Measurements from ENCODE around the gene RETREG3.
"Not testable (repeated sequence)": the region's sequence is repeated elsewhere in the genome, so short reads cannot be mapped to it uniquely, and the experiment has no call there.

RETREG3 gene

DNA sequence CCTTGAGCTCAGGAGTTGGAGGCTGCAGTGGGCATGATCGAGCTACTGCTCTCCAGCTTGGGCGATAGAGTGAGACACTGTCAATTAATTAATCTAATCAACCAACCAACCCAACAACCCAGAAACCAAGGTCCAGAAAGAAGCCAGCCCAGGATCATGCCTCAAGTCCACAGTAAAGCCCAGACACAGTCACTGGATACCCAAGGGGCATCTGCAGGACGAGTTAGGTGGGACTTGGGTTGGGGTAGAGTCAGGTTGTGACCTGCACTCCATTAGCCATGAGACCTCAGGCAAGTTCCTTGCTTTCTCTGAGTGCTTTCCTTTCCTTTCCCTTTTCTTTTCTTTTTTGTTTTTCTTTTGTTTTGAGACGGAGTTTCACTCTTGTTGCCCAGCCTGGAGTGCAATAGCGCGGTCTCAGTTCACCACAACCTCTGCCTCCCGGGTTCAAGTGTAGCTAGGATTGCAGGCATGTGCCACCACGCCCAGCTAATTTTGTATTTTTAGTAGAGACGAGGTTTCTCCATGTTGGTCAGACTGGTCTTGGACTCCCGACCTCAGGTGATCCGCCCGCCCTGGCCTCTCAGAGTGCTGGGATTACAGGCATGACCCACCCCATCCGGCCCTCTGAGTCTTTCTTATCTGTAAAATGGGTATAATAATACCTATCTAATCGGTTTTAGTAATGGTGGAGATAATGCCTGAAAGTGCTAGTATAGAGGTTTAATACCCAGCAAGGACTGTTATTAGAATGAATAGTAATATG, 60.0 kb downstream of the RETREG3 start:
- DNase-seq, result no peak

DNA sequence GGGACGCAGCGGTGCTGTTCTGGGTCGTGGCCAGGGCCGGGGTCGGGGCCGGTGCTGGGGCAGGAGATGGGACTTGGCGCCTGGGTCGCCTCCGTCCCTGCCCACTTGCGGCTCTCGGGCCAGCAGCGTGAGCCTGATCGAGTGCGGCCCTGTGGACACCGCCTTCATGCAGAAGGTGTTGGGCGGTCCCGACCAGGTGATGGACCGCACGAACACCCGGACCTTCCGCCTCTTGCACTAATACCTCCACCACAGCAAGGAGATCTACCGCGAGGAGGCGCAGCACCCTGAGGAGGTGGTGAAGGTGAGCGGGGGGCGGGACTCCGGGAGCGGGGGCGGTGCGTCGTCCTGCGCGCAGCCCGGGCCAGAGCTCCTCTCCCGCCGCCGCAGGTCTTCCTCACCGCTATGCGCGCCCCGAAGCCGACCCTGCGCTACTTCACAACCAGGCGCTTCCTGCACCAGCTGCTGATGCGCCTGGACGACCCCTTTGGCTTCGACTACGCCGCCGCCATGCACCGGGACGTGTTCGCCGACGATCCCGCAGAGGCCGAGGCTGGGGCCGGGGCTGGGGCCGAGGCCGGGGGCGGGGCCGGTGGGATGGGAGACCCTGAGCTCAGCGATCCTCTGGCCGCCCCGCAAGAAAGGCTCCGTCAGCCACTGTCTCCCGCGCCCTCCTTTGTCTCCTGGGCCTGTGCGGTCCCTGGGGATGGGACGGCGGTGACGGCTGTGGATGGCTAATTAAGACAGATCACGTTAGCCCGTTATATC, 60.9 kb downstream of the RETREG3 start:
- DNase-seq, result peak; percentile 83

DNA sequence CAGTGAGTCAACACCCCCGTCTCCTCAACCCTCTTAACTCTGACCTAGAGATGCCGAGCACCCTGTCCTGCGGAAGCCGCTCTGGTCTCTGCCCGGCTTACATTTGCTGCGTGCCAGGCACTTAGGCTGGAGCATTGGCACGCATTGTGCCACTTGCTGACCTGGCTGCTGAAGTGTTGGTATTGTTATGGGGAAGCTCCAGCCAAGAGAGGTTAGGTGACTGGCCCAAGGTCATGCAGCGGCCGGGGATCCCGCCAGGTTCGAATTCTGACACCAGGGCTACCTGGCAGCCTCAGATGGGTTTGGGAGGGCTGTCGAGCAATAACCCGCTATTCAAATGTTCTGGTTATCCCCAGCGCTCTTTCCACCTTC, 61.5 kb downstream of the RETREG3 start:
- no peak for DNase-seq

DNA sequence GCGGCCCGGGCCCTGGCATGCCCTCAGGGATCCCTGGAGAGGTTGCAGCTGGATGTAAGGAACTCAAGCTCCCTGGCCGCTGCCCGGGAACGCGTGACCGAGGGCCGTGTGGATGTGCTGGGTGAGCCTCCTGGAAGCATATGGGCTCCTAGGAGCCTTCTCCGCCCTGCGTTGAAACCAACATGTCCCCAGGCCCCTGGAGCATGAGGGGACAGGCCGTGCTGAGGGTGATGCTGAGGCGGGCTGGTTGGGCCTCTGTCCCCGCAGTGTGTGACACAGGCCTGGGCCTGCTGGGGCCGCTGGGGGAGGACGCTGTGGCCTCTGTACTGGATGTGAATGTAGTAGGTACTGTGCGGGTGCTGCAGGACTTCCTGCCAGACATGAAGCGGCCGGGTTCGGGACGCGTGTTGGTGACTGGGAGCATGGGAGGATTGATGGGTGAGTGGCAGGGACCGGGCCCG, 62.1 kb downstream of the RETREG3 start:
- DNase-seq, result no peak

DNA sequence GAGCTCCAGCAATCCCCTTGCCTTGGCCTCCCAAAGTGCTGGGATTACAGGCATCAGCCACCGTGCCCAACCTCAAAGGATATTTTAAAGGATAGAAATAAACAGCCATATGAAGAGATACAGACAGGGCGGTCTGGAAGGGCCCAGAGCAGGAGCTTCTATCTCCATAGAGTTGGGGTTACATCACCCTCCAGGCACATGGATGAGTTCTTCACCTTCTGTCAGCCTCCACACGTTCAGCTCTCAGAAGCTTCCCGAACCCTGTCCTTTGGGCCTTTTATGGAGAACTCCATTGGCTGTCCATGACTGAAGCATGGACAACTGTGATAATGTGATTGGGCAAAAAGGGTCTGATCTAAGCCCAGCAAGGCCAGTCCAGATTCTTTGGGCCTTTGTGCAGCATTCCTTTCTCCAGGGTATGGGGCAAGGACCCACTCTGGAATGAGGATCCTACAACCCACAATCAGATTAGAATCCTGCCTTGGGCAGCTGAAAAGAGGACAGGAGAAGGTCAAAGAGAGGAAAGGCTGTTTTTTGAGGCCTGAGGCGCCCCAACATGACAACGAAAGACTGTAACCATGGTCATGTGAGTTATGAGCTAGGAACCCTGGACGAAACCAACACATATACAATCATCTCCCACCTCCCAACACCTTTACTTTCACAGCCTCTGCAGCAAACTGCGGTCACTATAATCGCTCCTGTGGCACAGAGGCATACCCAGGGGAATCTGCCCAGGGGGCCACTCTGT, 63.2 kb downstream of the RETREG3 start:
- DNase-seq, result not testable (repeated sequence)

DNA sequence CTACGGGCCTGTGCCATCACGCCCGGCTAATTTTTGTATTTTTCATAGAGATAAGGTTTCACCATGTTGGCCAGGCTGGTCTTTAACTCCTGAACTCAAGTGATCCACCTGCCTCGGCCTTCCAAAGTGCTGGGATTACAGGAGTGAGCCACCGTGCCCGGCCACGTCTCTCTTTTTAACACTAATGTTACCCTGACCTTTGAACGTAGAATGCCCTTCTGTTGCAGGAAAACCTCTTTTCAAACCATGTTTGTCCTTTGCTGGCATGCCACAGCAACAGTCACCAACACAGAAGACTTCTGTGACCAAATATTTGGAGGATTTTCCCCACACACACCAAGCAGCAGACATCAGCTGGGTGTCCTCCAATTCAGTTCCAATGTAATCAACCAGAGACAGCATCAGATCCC, 64.3 kb downstream of the RETREG3 start:
- DNase-seq, result no peak

DNA sequence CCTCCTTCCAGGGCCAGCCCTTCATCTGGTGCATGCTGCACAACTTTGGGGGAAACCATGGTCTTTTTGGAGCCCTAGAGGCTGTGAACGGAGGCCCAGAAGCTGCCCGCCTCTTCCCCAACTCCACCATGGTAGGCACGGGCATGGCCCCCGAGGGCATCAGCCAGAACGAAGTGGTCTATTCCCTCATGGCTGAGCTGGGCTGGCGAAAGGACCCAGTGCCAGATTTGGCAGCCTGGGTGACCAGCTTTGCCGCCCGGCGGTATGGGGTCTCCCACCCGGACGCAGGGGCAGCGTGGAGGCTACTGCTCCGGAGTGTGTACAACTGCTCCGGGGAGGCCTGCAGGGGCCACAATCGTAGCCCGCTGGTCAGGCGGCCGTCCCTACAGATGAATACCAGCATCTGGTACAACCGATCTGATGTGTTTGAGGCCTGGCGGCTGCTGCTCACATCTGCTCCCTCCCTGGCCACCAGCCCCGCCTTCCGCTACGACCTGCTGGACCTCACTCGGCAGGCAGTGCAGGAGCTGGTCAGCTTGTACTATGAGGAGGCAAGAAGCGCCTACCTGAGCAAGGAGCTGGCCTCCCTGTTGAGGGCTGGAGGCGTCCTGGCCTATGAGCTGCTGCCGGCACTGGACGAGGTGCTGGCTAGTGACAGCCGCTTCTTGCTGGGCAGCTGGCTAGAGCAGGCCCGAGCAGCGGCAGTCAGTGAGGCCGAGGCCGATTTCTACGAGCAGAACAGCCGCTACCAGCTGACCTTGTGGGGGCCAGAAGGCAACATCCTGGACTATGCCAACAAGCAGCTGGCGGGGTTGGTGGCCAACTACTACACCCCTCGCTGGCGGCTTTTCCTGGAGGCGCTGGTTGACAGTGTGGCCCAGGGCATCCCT, 65.7 kb downstream of the RETREG3 start:
- DNase-seq, result no peak

DNA sequence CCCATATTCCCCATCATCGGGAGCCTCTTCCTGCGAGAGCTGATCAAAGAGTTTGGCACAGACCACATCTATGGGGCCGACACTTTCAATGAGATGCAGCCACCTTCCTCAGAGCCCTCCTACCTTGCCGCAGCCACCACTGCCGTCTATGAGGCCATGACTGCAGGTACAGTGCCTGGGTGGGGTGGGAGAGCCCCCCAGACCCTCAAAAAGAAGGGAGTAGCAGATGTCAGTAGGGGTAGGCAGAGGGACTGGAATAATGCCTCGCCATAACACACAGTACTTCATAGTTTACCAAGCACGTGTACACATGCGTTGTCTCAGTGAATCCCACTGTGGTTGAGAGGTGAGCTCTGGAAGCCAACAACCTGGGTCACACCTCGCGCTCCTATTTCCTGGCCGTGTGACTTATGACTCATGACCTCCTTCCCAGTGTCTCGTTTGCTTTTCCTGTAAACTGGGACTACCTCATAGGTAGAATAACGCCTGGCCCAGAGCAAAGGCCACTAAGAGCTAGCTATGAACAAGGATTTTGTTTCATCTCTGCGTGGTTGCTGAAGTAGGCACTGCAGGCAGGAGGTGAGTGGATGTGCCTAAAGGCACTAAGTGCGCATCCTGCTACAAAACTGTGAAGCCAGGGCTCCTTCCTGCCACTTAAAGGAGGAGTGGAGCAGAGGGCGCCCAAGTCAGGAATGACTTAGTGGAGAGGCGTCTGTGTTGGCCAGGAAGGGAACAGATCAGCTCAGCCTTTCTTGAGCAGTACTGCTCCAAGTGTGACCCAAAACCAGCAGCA, 67.9 kb downstream of the RETREG3 start:
- peak; percentile 61 for DNase-seq

DNA sequence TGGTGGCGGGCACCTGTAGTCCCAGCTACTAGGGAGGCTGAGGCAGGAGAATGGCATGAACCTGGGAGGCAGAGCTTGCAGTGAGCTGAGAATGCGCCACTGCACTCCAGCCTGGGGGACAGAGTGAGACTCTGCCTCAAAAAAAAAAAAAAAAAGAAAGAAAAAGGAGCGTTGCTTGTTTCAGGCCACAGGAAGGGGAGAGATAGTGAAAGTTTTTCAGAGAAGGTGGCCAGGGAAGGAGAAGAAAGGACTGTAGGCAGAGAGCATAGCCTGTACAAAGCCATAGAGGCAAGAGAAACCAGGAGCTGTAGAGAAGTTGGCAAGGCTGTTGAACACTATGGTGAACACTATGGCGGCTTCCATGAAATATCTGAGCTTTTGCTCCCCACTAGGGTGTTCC, 68.6 kb downstream of the RETREG3 start:
- DNase-seq, result not testable (repeated sequence)

DNA sequence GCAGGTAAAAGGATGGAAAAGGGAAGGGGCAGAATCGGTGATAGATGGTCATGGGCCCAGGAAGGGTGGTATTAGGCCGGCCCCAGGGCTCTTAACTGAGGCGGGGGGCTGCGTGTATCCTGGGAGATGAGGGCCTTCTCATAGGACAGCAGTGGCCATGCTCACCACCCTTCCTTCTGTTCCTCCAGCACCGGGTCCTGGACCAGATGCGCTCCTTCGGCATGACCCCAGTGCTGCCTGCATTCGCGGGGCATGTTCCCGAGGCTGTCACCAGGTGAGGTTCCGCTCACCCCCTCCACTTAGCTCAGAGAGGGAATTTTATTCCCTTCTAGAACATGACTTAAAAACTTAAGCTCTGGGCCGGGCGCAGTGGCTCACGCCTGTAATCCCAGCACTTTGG, 70.7 kb downstream of the RETREG3 start:
- DNase-seq, result no peak

DNA sequence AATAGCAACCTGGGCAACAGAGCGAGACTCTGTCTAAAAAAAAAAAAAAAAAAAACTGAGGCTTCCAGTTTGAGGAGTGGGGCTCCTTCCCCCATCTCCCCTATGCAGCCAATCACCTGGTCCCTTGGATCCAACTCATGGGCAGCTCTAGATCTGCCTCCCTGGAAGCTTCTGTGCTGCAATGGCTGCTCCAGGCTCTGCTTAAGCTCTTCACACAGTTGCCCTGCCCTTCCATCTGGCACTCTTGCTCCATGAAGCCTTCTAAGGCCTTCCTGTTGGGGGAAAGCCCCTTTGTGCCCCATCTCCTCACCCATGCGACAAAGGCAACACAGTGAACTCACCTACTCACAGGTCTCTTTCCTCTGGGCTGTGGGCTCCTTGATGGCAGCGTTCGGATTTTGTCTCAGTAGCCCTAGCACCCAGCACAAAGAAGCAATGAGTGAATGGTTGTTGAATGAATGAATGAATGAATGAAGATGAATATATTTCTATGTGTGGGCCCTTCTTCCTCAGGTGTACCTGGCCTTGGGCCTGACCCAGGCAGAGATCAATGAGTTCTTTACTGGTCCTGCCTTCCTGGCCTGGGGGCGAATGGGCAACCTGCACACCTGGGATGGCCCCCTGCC, 71.2 kb downstream of the RETREG3 start:
- DNase-seq, result no peak

DNA sequence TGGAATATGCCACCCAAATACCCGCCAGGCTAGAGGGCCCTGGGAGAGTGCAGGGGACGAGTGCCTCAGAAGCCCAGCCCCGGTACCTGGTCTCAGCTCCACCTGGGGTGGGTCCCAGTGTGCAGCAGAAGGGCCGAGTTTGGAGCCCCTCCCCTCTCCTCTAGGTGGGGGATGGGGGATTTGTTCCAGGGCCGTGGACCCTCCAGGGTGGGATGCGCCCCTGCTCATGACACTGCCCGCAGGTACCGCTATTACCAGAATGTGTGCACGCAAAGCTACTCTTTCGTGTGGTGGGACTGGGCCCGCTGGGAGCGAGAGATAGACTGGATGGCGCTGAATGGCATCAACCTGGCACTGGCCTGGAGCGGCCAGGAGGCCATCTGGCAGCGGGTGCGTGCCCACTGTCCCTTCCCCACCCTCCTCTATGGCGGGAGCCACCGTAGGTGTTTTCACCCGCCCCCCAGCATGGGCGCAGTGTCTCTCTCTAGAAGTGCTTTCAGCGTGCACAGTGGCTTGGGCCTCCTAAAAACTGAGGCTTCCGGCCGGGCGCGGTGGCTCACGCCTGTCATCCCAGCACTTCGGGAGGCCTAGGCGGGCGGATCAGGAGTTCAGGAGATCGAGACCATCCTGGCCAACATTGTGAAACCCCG, 71.9 kb downstream of the RETREG3 start:
- no peak for DNase-seq

DNA sequence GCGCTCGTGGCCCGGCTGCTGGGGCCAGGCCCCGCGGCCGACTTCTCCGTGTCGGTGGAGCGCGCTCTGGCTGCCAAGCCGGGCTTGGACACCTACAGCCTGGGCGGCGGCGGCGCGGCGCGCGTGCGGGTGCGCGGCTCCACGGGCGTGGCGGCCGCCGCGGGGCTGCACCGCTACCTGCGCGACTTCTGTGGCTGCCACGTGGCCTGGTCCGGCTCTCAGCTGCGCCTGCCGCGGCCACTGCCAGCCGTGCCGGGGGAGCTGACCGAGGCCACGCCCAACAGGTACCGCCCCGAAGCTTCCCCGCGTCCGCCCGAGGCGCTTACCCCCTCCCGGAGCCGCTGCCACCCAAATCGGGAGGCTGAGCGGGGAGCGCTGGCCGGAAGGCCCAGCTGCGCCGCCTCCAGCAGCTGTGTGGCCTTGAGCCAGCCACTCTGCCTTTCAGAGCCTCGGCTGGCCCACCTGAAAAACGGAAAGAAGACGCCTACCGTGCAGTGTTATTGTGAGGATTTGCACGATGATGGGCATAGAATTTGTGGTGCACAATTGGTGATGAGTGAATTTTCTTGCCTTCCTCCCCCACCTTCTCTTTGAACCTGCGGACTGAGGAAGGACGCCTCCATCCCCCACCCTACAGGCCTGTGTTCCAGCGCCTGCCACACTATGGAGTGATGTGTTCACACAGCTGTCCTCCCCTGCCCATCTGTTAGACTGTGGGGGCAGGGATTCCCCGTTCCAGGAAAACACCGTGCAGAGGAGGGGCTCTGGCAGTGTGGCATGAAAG, 72.6 kb downstream of the RETREG3 start:
- DNase-seq, result peak; percentile 85

DNA sequence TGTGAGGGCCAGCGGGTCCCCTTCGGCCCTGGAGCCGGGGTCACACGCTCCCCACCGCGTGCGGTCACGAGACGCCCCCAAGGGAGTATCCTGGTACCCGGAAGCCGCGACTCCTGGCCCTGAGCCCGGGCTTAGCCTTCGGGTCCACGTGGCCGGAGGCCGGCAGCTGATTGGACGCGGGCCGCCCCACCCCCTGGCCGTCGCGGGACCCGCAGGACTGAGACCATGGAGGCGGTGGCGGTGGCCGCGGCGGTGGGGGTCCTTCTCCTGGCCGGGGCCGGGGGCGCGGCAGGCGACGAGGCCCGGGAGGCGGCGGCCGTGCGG, 73.2 kb downstream of the RETREG3 start, which contains the start of gene NAGLU:
NAGLU (plus strand) TSS at position 194 of the 324 bp plus-strand sequence; CDS start at position 226, 32 bp downstream.
- DNase-seq, result peak; percentile 92

DNA sequence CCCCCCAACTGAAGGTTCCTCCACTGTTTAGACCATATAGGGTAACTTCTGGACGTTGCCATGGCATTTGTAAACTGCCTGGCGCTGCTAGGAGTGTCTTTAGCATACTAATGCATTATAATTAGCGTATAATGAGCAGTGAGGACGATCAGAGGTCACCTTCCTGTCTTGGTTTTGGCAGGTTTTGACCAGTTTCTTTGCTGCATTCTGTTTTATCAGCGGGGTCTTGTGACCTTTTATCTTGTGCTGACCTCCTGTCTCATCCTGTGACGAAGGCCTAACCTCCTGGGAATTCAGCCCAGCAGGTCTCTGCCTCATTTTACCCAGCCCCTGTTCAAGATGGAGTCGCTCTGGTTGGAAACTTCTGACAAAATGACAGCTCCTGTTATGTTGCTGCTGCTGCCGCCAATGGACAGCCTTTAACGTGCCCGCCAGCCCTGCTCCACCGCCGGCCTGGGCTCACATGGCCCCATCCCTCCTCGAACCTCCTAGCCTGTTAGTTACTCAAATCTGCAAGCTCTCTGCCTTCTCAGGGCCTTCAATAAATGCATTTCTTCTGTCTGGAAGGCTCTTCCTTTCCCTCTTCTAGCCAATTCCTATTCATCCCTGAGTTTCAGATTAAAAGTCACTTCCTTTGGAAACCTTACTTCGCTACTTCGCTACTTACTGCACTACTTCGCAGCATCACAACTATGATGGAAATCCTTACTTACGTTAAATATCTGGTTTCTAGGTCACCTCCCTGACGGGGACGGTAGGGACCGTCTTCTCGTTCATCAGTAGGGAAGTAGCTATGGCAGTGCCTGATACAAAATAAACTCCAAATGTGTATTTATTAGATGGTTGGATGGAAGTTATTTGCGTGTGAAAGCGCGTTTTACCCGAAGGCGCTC, 73.8 kb downstream of the RETREG3 start:
- DNase-seq, result no peak

DNA sequence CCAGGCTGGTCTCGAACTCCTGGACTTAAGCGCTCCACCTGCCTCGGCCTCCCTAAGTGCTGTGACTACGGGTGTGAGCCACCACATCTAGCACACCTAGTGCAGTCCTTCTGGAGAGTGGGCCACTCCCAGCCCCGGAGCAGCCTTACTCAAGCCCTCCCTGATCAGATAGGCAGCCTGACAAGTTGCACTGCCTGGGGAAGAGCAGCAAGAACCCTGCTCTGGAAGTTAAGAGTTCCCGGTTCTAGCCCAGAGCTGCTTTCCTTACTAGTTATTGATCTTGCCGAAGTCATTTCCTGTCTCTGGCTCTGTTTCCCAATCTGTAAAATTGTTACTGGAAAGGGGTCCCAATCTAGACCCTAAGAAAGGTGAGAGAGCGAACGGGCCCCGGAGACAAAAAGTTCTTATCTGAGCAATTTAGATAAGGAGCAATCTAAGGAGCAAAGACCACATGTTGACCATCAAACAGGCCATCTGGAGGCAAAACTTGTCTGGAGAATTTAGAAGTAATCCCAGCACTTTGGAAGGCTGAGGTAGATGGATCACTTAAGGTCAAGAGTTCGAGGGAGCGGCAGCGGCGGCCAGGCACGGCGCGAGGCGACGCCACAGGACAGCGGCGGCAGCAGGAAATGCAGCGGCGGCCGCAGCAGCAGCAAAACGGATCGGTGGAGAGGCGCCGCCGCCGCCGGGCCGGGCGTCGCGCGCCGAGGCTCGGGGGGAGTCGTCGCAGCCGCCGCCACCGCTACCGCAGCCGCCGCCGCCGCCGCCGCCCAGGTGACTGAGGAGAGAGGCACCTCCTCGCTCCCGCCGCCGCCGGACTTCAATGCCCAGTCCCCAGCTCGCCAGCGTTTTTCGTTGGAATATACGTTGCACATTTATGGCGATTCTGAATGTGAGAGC, 77.5 kb downstream of the RETREG3 start:
- DNase-seq, result peak; percentile 57

DNA sequence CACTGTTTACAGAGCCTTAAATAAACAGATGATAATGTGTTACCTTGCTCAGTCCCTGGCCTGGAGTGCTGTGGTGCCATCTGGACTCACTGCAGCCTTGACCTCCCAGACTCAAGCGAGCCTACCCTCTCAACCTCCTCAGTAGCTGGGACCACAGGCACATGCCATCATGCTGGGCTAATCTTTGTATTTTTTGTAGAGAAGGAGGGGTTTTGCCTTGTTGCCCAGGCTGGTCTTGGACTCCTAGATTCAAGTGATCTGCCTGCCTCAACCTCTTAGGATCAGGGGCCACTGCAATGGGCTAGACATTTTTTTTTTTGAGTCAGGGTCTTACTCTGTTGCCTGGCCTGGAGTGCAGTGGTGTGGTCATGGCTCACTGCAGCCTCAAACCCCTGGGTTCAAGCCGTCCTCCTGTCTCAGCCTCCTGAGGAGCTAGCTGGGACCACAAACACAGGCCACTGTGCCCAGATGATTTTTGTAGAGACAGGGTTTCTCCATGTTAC, 78.2 kb downstream of the RETREG3 start:
- no peak for DNase-seq
